Left colon (tissue), 2 donors: ENCODE measurements around the gene LDLRAD3. TPM values are rescaled to one million over a fixed set of nuclear protein-coding genes. Genes with fewer than 3 reads are reported as not detected.
"Not testable (repeated sequence)": the region's sequence is repeated elsewhere in the genome, so short reads cannot be mapped to it uniquely, and the experiment has no call there.

Experiments
- ATAC-seq: fragments of 200-7000 bp; cut with Tn5 transposase; one replicate; pipeline ENCODE4 v1.9.1; 2020; ENCODE audit warnings: mild to moderate bottlenecking, moderate library complexity
- DNase-seq, 2 donors: peaks; one replicate each; pipeline ENCODE4 v3.0.0-alpha.2; 2020
- intact Hi-C, 2 donors: fragments of 100-400 bp; cut with DNase I in 1 of 2; cut with micrococcal nuclease in 1 of 2; formaldehyde crosslinking; loops; one replicate each; pipeline versions ENCODE4 v1.11.2 to v1.14.0; 2022; cut with DNase I, micrococcal nuclease
- total RNA-seq, 2 donors: library from RNA; stranded (reverse); fragmentation: NEBNext Ultra II Directional; extraction: Animal tissue kit (Norgen Biotek cat#: 25700); gene quantifications; one replicate each; pipeline ENCODE4 v1.2.1, GENCODE V29; 2021
- donor health status: DM: no; HTN: no; CAD: no.
- donor health status: DM: yes; HTN: yes; CAD: no.

The LDLRAD3 gene
- total RNA-seq, 2 donors from 2014 or later, result 2.3 to 2.9 TPM

- DNase-seq (no peak), ATAC-seq (no peak)
- intact Hi-C loops, result no loop called here
Measured at GRCh38 chr11:36156161-36156816, 212.4 kb downstream of the LDLRAD3 start.

- intact Hi-C loops, result no loop called here
- DNase-seq, result no peak
- ATAC-seq, result no peak
Measured at GRCh38 chr11:36156817-36157519, 213.1 kb downstream of the LDLRAD3 start.

DNA sequence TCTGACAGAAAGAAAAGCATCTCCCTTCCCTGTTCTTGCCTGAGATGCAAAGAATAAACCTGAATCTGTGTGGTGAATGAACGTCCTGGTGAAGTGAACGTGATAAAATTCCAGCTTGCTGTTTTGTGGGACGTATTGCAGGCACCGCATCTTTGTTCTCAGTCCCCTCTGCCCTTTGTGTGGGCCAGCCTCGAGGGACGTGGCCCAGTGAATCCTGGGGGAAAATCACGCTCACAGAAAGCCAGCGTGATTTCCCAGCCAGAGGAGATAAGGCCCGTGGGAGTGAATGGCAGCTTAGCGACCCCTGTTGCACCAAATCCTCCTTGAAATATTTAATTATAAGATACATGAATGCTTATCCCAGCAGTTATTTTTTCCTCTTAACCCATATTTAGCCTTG is 216.2 kb downstream of the LDLRAD3 start:
- DNase-seq (no peak), ATAC-seq (no peak)
- intact Hi-C loops, result no loop called here

- no peak for ATAC-seq
- intact Hi-C loops, result no loop called here
- DNase-seq, result no peak
Measured at GRCh38 chr11:36161572-36161971, 217.7 kb downstream of the LDLRAD3 start.

- DNase-seq (no peak), ATAC-seq (no peak)
- intact Hi-C loops, result no loop called here
Measured at GRCh38 chr11:36162006-36162882, 218.4 kb downstream of the LDLRAD3 start.

DNA sequence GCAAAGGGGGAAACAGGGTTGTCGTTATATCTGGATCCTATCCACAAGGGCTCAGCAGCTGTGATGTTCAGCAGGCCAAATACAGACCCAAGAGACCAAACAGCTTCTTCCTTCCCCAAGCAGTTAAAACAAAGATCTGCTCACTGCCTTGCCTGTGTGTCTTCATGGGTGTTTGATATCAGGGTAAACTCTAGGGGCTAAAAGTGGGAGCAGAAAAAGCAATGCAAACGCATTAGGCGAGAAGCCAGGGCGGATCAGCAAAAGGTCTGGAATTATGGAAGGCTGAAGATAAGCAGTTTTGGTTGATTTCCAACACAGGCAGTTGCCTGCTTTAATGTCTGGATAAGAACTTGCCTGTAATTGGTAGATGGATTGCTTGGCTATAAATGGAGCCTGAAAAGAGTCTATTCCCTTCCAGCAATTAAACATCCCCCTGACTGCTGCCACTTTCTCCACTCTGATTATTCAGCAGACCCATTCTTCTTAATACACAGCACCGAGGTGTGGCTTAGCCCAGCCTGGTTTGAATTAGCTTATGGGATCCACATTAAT is 219.1 kb downstream of the LDLRAD3 start:
- intact Hi-C loops, result no loop called here
- DNase-seq (no peak), ATAC-seq (no peak)

DNA sequence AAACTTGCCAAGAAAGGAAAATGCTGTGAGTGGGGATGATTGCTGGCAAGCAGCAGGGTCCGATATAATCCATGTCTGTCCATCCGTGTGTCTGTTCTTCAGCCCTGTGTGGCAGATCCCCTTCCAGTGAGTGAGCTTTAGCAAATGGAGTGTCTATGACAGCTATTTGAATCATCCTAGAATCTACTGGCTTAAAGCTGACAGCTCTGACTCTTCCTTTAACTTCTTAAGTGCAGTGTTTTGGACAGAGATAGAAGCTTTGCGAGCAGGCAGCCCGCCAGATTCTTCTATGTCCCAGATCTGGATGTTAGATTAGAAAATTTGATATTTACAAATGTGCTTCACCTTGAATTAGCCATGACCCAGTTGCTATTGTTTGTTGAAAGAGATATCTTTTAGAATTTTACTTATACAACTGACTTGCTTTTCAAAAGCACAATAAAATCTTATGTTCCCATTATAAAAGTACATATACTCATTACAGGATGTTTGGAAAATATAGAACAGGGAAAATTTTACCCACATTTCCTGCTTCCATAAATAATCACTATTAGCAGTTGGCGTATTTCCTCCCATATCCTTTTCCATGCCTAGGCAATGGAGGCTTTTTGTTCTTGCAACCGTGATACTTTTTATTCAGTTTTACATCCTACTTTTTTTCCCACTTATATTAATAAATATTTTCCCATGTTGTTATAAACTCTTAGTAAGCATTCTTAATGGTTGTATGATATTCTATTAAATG is 220.8 kb downstream of the LDLRAD3 start:
- DNase-seq, result no peak
- intact Hi-C loops, result no loop called here
- ATAC-seq, result no peak

DNA sequence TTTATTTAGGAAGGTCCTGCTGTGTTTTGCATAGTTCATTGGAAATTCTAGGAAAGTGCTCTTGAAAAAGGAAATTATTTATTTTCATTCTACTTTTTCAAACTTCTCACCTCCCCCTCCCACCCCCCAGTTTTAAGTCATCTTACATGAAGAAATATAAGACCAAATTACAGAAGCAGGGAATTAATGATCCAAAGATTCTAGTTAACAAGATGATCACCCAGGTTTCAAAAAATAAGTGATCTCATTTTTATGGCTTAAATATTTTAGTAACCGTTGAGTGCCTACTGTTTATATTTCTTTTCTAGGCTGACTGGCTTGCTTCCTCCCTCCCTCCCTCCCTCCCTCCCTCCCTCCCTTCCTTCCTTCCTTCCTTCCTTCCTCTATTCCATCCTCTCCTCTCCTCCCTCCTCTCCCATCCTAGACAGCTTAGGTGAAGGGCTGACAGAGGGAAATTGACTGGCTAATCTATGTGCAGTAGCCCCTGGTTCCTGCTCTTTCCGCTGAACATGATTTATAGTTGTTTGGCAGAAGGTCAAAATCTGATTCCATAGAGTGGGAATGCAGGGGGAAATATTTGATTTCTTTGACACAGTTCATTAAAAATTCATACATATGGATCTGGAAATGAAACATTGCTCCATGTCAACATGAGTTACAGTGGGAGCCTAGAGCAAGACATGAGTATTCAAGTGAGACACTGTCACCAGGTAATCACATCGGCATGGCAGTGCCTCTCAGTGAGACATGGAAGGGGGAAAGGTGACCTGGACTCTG is 221.9 kb downstream of the LDLRAD3 start:
- intact Hi-C loops, result no loop called here
- DNase-seq (no peak), ATAC-seq (no peak)

GRCh38 chr11:36167073-36167472 is 223.2 kb downstream of the LDLRAD3 start:
- ATAC-seq, result no peak
- intact Hi-C loops, result no loop called here

DNA sequence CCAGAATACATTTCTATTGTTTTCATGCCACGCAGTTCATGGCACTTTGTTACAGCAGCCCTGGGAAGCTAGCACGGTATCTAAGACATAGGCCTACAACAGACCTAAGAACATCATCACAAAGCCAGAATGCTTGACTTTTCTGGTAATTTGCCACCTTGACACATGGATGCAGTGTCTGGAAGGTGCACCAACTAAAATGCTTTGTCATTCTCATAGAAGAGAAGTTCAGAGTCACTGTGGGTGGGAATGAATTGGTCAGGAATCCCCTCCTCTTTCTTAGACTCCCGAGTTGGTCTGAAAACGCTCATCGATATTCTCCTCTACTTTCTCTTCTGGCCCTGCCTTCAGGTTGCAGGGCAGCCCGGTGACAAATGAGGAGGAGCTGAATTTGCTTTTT is 223.9 kb downstream of the LDLRAD3 start:
- ATAC-seq, result no peak
- no peak for DNase-seq
- intact Hi-C loops, result no loop called here

More at GRCh38 chr11:36167073-36167472, 223.2 kb downstream of the LDLRAD3 start:
- DNase-seq, result no peak

DNA sequence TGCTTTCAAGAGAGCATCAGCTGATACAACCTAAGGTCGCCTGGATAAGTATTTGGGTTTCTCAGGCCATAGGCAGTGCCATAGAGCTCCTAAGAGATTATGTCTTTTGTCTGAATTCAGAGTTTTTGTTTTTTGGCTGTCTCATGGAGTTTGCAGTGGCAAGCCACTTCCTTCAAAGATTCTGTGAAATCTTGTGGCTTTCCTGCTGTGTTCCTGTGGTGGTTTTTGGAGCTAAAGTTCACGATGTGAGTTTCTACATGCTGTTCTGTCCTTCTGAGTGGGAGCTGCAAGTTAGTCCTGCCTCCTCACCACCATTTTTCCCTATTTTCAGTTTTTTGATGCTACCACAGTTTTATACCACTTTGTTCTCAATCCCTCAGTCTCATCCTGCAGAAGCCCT is 234.0 kb downstream of the LDLRAD3 start:
- intact Hi-C loops, result no loop called here
- DNase-seq (no peak), ATAC-seq (no peak)

- intact Hi-C loops, result no loop called here
- ATAC-seq, result no peak
- DNase-seq, result no peak
Measured at GRCh38 chr11:36186340-36187175, 242.7 kb downstream of the LDLRAD3 start.

DNA sequence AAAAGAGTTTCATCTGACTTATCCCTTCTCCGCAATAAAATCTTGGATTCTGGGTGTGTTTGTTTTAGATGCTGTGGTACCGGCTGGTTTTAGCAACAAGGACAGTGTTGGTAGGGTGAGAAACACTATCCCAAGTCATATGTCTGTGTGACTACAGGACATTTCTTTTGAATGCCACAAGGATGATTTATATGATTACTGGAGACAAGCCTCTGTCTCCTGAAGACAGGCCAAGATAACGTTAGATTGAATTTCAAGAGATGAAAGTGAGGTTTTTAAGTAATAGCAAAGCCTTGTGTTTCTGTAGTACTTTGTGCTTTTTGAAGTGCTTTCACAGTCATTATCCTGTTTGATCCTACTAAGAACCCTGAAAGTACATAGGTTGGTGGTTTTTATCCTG is 243.8 kb downstream of the LDLRAD3 start:
- DNase-seq (no peak), ATAC-seq (no peak)
- intact Hi-C loops, result no loop called here

GRCh38 chr11:36189735-36190134 is 245.9 kb downstream of the LDLRAD3 start:
- ATAC-seq, intact Hi-C loops: not testable (repeated sequence)

GRCh38 chr11:36191941-36192340 is 248.1 kb downstream of the LDLRAD3 start:
- no peak for ATAC-seq
- intact Hi-C loops, result no loop called here
- no peak for DNase-seq

More at GRCh38 chr11:36189735-36190134, 245.9 kb downstream of the LDLRAD3 start:
- DNase-seq, result not testable (repeated sequence)

DNA sequence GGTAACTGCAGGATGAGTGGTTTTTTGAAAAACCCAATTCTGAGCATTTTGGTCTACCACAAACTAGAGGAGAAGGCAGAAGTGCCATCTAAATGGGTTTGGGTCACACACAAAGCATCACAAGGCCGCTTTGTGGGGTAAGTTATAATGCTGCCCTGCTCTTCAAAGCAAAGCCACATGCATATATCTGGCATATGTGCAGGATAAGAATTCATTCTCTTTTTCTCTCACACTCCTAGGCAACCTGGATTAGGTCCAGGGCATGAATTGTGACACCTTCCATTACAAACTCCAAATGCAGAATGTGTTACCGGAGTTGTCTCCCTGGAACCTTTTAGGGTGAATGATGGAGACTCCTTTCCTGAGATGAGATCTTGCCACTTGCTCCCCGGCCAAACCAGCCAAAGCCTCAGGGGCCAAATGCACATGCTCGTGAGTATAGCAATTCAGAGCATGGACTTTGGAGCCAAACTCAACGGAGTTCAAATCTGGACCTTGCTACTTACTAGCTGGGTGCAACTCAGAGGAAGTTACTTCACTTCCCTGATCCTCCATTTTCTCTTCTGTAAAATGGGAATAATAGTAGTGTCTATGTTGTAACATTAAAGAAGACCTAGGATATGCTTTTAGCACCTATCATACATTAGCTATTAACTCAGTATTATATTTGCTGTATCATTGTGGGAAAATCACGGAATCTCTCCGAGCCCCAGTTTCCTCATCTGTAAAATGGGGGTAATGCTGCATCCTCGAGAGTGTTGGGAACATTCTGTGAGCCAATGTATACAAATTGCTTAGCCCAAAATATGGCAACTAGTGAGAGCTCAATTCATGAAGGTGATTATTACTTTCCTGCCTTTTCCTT is 248.8 kb downstream of the LDLRAD3 start:
- ATAC-seq, result no peak
- DNase-seq, result no peak
- intact Hi-C loops, result no loop called here
